ACC112 (cell line): Measurements from ENCODE around the gene MED27.

Source experiments
- H2AFZ ChIP-seq: fragments of 200-600 bp; sonication (generic); one replicate; pipeline ENCODE4 v1.6.0; 2017; ENCODE audit warnings: antibody characterized with exemption, low read length; ENCODE audit not compliant: unreplicated experiment
- H3K27ac ChIP-seq: fragments of 200-600 bp; sonication (generic); 2 replicates; pipeline ENCODE4 v1.5.1; 2014; ENCODE audit warnings: low read depth, mild to moderate bottlenecking, antibody characterized with exemption, low read length, moderate library complexity
- H3K27me3 ChIP-seq: fragments of 200-600 bp; sonication (generic); 2 replicates; pipeline ENCODE4 v1.6.1; 2014; ENCODE audit warnings: mild to moderate bottlenecking, antibody characterized with exemption, low read length, moderate library complexity, mixed read lengths; ENCODE audit not compliant: insufficient read depth
- H3K36me3 ChIP-seq: fragments of 200-600 bp; sonication (generic); 2 replicates; pipeline ENCODE4 v1.6.1; 2016; ENCODE audit warnings: mild to moderate bottlenecking, antibody characterized with exemption, low read length, moderate library complexity, mixed read lengths; ENCODE audit not compliant: insufficient read depth
- H3K4me1 ChIP-seq: fragments of 200-600 bp; sonication (generic); one replicate; pipeline ENCODE4 v1.6.1; 2016; ENCODE audit warnings: low read length, mixed read lengths; ENCODE audit not compliant: insufficient read depth, unreplicated experiment, control insufficient read depth
- H3K4me3 ChIP-seq: fragments of 200-600 bp; sonication (generic); 2 replicates; pipeline ENCODE4 v1.5.1; 2014; ENCODE audit warnings: mild to moderate bottlenecking, low read depth, low read length
- H3K79me2 ChIP-seq: fragments of 200-600 bp; sonication (generic); one replicate; pipeline ENCODE4 v1.6.0; 2016; ENCODE audit warnings: low read length; ENCODE audit not compliant: control insufficient read depth, unreplicated experiment, insufficient read depth

Gene MED27

DNA sequence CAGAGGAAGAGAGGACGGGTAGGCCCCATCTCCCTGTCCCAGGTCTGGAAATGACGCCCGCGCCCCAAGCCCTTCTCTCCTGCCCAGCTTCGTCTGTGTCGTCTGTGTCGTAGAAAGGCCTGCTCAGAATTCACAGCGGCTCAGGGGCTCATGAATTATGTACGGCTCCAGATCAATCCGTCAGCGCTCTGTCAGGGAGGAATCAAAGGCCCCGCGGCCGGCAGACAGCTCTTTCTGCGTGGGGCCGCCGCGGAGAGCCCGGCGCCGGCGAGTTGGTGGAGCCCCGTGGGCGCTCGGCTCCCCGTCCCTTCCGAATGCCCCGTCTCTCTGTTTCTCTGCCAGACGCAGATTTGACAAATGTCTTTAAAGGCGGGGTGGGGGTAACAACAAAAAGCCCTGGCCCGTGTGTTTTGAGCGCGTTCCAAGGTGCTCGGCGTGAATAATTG is 255.9 kb downstream of the MED27 start:
- no peak overlapping the region for H3K27ac ChIP-seq
- H2AFZ ChIP-seq = no peak overlapping the region
- H3K27me3 ChIP-seq = peaks cover 80% of the 10 kb centered on the region
- no peaks in the 10 kb centered on the region for H3K79me2 ChIP-seq
- H3K4me1 ChIP-seq = no peaks in the 10 kb centered on the region
- H3K36me3 ChIP-seq = no peaks in the 10 kb centered on the region
- H3K4me3 ChIP-seq = no peak overlapping the region

- Histone ChIP-seq H3K4me3 (no peak overlapping the region), H3K36me3 (no peaks in the 10 kb centered on the region), H3K27ac (no peak overlapping the region), H3K4me1 (peaks cover 10% of the 10 kb centered on the region), H3K79me2 (no peaks in the 10 kb centered on the region), H3K27me3 (peaks cover 73% of the 10 kb centered on the region), H2AFZ (no peak overlapping the region)
Observed at GRCh38 chr9:131818089-131818488, 261.6 kb downstream of the MED27 start.

GRCh38 chr9:131817627-131818026 is 262.0 kb downstream of the MED27 start:
- no peaks in the 10 kb centered on the region for H3K79me2 ChIP-seq
- no peak overlapping the region for H3K27ac ChIP-seq
- peaks cover 69% of the 10 kb centered on the region for H3K27me3 ChIP-seq
- H3K4me1 ChIP-seq = peaks cover 10% of the 10 kb centered on the region
- H3K36me3 ChIP-seq = no peaks in the 10 kb centered on the region
- no peak overlapping the region for H3K4me3 ChIP-seq
- no peak overlapping the region for H2AFZ ChIP-seq

DNA sequence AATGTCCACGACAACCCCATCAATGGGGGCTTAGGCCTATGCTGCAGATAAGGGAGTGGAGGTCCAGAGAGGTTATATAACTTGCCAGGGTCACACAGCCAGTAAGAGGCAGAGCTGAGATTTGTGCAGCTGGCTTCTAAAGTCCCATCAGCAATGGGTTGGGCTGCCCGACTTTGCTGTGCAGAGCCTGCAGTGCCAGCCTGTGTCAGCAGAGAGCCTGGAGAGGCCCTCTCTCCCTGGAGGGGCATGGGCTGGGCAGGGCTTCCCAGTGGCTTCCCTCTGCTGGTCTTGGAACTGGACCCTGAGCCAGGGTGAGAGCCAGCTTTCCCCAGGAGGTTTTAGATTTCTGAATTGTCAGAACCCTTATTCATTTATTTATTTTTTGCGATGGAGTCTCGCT is 262.6 kb downstream of the MED27 start:
- Histone ChIP-seq H3K4me3 (no peak overlapping the region), H3K4me1 (peaks cover 10% of the 10 kb centered on the region), H3K36me3 (no peaks in the 10 kb centered on the region), H3K27ac (no peak overlapping the region), H2AFZ (no peak overlapping the region), H3K79me2 (no peaks in the 10 kb centered on the region), H3K27me3 (peaks cover 69% of the 10 kb centered on the region)

DNA sequence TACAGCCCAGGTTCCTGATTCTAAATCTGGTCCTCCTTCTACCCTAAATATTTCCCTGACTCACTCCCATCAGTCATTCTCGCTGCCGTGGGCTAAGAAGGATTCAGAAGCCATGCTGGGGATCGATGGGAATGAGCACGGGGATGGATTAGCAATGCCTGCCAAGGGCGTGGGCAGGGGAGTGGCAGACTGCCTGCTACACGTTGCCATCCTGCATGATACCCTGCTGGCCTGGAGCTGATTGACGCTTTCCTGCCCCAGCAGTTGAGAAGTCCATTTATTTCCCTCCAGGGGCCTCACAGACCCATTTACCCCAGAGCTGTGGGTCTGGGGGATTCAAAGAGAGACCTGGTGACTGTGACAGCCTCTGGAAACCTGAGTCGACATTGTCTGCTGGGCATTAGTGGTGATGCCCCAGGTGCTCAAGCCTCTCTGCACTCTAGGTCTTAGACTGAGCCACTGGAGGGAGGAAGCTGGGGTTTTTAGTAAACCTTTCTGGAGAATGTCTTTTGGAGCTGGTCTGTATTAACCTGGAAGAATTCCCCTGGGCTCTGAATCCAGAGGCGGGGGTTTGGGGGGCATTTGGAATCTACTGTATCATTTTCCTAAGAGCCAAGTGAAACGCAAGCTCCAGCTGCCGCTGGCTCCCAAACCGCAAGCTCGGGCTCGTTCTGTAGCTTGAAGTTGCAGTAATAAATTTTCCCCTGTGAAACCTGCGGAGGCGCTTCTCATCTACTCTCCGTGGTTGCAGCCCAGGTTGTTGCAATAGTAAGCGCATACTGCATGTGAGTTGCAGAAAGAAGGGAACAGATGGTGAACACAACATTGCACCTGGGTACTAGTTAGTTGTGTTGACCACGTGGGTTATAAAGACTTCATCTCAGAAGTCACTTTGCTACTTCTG is 263.4 kb downstream of the MED27 start:
- Histone ChIP-seq H3K4me3 (no peak overlapping the region), H3K4me1 (peaks cover 10% of the 10 kb centered on the region), H3K79me2 (no peaks in the 10 kb centered on the region), H3K27me3 (peaks cover 70% of the 10 kb centered on the region), H3K36me3 (no peaks in the 10 kb centered on the region), H2AFZ (no peak overlapping the region), H3K27ac (no peak overlapping the region)

DNA sequence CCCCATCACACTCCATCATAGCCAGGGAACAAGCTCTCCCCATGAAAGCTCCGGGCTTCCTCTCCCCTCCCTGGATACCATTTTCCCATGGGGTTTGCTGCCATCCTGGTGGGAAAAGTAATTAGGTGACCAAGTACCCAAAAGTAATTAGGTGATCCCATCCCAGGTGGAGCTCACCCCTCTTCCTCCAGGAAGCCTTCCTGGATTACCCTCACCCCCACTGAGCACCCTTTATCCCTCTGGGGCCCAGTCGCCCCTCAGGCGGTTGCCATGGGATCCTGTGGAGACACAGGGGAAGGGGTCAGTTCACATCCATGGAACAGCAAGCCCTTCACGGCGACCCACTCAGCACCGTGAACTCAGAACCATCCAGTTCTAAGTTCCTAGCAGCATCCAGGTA is 265.0 kb downstream of the MED27 start:
- no peak overlapping the region for H3K27ac ChIP-seq
- peaks cover 15% of the 10 kb centered on the region for H3K4me1 ChIP-seq
- no peaks in the 10 kb centered on the region for H3K79me2 ChIP-seq
- no peaks in the 10 kb centered on the region for H3K36me3 ChIP-seq
- no peak overlapping the region for H3K4me3 ChIP-seq
- no peak overlapping the region for H2AFZ ChIP-seq
- peaks cover 69% of the 10 kb centered on the region for H3K27me3 ChIP-seq

DNA sequence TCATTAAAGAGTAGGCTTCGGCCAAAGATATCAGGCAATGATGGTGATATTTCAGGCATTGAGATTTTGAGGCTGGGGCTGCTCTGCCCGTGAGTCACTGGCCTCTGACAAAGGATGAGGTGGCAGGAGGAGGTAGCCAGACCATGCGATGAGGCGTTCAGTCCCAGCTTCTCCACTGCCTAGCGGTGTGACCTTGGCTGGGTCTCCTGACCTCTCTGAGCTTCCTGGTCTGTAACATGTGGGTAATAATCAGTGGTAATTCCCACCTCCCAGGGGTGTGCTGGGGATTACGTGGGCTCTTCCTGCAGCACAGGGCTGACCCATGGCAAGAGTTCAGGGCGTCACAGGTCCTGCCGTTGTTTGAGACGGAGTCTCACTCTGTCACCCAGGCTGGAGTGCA is 266.6 kb downstream of the MED27 start:
- Histone ChIP-seq H3K27me3 (peaks cover 69% of the 10 kb centered on the region), H2AFZ (no peak overlapping the region), H3K4me3 (no peak overlapping the region), H3K36me3 (no peaks in the 10 kb centered on the region), H3K27ac (no peak overlapping the region), H3K79me2 (no peaks in the 10 kb centered on the region), H3K4me1 (peaks cover 15% of the 10 kb centered on the region)

DNA sequence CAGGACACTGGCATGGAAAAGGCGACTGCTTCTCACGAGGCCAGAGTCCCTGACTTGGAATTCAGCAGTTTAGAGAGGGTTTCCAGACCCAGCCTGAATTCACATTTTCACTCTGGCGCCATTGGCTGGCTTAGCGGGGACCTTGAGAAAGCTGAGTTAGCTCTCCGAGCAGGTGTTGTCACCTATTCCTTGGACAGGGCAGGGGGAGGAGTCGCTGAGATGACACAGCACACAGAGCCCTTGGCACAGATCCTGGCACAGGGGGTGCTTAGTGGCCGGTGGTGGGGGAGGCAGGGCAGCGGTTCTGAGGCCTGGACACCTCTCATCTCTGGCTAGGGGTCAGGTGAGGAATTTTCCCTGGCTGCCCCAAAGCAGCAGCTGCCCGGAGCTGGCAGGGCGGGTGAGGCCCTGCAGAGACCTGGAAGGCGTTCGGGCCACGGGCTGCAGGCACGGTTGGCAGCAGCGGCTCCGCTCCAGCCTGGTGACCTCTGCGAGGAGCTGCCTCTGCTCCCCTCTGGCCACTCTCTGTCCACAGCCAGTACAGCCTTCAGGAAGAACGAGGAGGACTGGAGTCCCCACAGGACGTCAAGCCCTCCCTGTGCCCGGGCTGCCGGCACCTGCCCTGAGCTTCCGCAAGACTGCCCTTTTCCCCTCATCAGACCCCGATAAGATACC is 267.4 kb downstream of the MED27 start:
- Histone ChIP-seq H2AFZ (no peak overlapping the region), H3K4me3 (no peak overlapping the region), H3K27ac (no peak overlapping the region), H3K36me3 (no peaks in the 10 kb centered on the region), H3K79me2 (no peaks in the 10 kb centered on the region), H3K27me3 (peaks cover 68% of the 10 kb centered on the region), H3K4me1 (peaks cover 15% of the 10 kb centered on the region)

DNA sequence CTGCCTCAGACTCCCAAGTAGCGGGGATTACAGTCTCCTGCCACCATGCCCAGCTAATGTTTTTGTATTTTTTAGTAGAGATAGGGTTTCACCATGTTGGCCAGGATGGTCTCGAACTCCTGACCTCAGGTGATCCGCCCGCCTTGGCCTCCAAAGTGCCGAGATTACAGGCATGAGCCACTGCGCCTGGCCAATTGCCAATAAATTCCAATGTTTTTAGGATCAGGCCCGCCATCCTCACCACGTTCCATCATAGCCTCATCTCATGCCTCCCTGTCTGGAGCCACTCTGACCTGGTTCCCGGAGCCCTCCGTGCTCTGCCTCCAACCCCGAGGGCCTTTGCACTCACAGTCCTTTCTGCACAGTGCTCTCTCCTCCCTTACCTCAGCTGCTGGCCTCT is 268.3 kb downstream of the MED27 start:
- Histone ChIP-seq H3K27ac (no peak overlapping the region), H3K4me1 (peaks cover 15% of the 10 kb centered on the region), H3K4me3 (no peak overlapping the region), H2AFZ (no peak overlapping the region), H3K27me3 (peaks cover 68% of the 10 kb centered on the region), H3K79me2 (no peaks in the 10 kb centered on the region), H3K36me3 (no peaks in the 10 kb centered on the region)

DNA sequence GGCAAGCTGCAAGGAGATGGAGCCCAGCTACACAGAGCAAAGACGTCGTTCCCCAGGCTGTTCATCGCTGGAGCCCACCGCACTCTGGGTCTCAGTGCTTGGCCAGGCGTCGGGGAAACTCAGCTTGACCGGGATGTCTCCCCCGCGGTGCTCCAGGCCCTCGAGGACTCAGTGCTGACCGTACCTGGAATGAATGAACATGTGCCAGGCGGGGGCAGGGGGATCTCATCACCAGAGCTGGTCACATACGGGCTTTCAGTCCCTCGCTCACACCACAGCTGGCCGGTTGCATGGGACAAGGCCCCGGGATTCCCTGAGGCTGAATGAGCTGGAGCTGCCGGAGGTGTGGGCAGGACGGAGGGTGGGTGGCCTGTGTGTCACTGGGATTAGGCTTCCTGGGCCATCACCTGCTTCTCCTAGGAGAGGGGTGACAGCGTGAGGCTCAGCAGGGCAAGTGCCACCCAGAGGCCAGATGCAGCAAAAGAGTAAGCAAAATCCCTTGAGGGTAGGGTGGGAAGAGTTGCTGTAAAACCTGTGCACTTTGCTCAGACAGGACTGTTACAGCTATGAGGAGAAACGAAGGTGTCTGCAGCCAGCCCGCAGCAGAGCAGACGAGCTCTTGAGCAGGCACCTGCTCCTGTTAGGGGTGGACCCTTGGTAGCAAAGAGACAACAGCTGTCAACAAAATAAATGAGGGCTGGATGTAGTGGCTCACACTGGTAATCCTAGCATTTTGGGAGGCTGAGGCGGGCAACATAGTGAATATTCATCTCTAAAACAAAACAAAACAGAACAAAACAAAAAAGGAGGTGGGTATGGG is 269.1 kb downstream of the MED27 start:
- no peak overlapping the region for H2AFZ ChIP-seq
- H3K4me1 ChIP-seq = peaks cover 15% of the 10 kb centered on the region
- H3K4me3 ChIP-seq = no peak overlapping the region
- H3K36me3 ChIP-seq = no peaks in the 10 kb centered on the region
- H3K79me2 ChIP-seq = no peaks in the 10 kb centered on the region
- H3K27ac ChIP-seq = no peak overlapping the region
- peaks cover 69% of the 10 kb centered on the region for H3K27me3 ChIP-seq
